Astrocyte (in vitro differentiated cells and primary cell): ENCODE results near the gene TMC2. TPM values are rescaled to one million over a fixed set of nuclear protein-coding genes. Genes with fewer than 3 reads are reported as not detected.

Experiments used
- DNase-seq: peaks from one replicate; pipeline ENCODE4 v3.0.0-alpha.2; 2010; ENCODE audit warnings: low read depth
- FAIRE-seq: peaks from 2 replicates; lab custom pipeline; 2011; peaks lifted over from hg19 to GRCh38; lab: Jason Lieb, UNC
- H2AFZ ChIP-seq: 2 replicates; pipeline ENCODE4 v1.6.0; 2012; ENCODE audit warnings: low read depth, low read length, inconsistent platforms
- H3K27ac ChIP-seq: 2 replicates; pipeline ENCODE4 v1.5.1; 2011; ENCODE audit warnings: low read depth, low read length, inconsistent platforms
- H3K27me3 ChIP-seq: 2 replicates; pipeline ENCODE4 v1.6.0; 2011; ENCODE audit warnings: low read length, inconsistent platforms; ENCODE audit not compliant: insufficient read depth
- H3K36me3 ChIP-seq: 2 replicates; pipeline ENCODE4 v1.5.1; 2011; ENCODE audit warnings: low read length, inconsistent platforms; ENCODE audit not compliant: insufficient read depth
- H3K4me1 ChIP-seq: 2 replicates; pipeline ENCODE4 v1.5.1; 2011; ENCODE audit warnings: low read length, inconsistent platforms; ENCODE audit not compliant: insufficient read depth
- H3K4me2 ChIP-seq: 2 replicates; pipeline ENCODE4 v1.6.0; 2012; ENCODE audit warnings: low read length, inconsistent platforms
- H3K4me3 ChIP-seq: 2 replicates; pipeline ENCODE4 v1.5.1; 2011; ENCODE audit warnings: low read depth, mild to moderate bottlenecking, low read length, inconsistent platforms; ENCODE audit not compliant: insufficient read depth
- H3K79me2 ChIP-seq: 2 replicates; pipeline ENCODE4 v1.6.0; 2012; ENCODE audit warnings: mild to moderate bottlenecking, low read length, inconsistent platforms; ENCODE audit not compliant: insufficient read depth
- H3K9ac ChIP-seq: 2 replicates; pipeline ENCODE4 v1.6.0; 2012; ENCODE audit warnings: mild to moderate bottlenecking, low read length, inconsistent platforms
- H3K9me3 ChIP-seq: 2 replicates; pipeline ENCODE4 v1.5.1; 2012; ENCODE audit warnings: low read depth, mild to moderate bottlenecking, low read length, inconsistent platforms; ENCODE audit not compliant: insufficient read depth
- H4K20me1 ChIP-seq: 2 replicates; pipeline ENCODE4 v1.6.0; 2012; ENCODE audit warnings: low read length, inconsistent platforms; ENCODE audit not compliant: insufficient read depth
- H3K27ac Mint-ChIP-seq: one replicate; pipeline ENCODE4 v1.8.0; 2021; ENCODE audit warnings: mild to moderate bottlenecking, mixed read lengths; ENCODE audit not compliant: unreplicated experiment
- H3K27me3 Mint-ChIP-seq: one replicate; pipeline ENCODE4 v1.8.0; 2021; ENCODE audit warnings: low read depth, mixed read lengths; ENCODE audit not compliant: unreplicated experiment
- H3K36me3 Mint-ChIP-seq: one replicate; pipeline ENCODE4 v1.8.0; 2021; ENCODE audit warnings: low read depth, mixed read lengths; ENCODE audit not compliant: unreplicated experiment
- H3K4me1 Mint-ChIP-seq: one replicate; pipeline ENCODE4 v1.8.0; 2021; ENCODE audit warnings: low read depth, mixed read lengths; ENCODE audit not compliant: unreplicated experiment
- H3K4me3 Mint-ChIP-seq: one replicate; pipeline ENCODE4 v1.8.0; 2021; ENCODE audit warnings: mild to moderate bottlenecking, moderate library complexity, mixed read lengths; ENCODE audit not compliant: unreplicated experiment
- H3K9me3 Mint-ChIP-seq: one replicate; pipeline ENCODE4 v1.8.0; 2021; ENCODE audit warnings: mild to moderate bottlenecking, mixed read lengths; ENCODE audit not compliant: unreplicated experiment
- CTCF ChIP-seq: IDR thresholded peaks from 2 replicates; pipeline ENCODE4 v1.5.1; 2011; ENCODE audit warnings: low read depth, mild to moderate bottlenecking, inconsistent platforms, low read length, moderate library complexity; ENCODE audit not compliant: insufficient read depth
- EZH2 ChIP-seq: IDR thresholded peaks from 2 replicates; pipeline ENCODE4 v1.6.1; 2012; ENCODE audit warnings: mild to moderate bottlenecking, low read length, inconsistent platforms; ENCODE audit not compliant: insufficient read depth
- total RNA-seq: library from RNA; stranded (reverse); gene quantifications from 2 replicates; pipeline ENCODE4 v1.2.1, GENCODE V29; 2021

The TMC2 gene
- total RNA-seq, 1 donor from 2014 or later = not detected

- H3K27me3 ChIP-seq = peaks cover 28% of the 10 kb centered on the region
- no peak overlapping the region for H2AFZ ChIP-seq
- H3K4me2 ChIP-seq = no peak overlapping the region
- H3K9ac ChIP-seq = no peak overlapping the region
- H4K20me1 ChIP-seq = no peaks in the 10 kb centered on the region
- no peak for DNase-seq
- Mint-ChIP-seq H3K9me3 (no peaks in the 10 kb centered on the region), H3K27me3 (peaks cover 46% of the 10 kb centered on the region), H3K27ac (no peak overlapping the region), H3K4me1 (no peaks in the 10 kb centered on the region), H3K4me3 (no peak overlapping the region), H3K36me3 (no peaks in the 10 kb centered on the region)
- FAIRE-seq = no peak
- H3K4me1 ChIP-seq = no peaks in the 10 kb centered on the region
- H3K9me3 ChIP-seq = no peaks in the 10 kb centered on the region
- H3K27ac ChIP-seq = no peak overlapping the region
- TF ChIP-seq CTCF (no peak), EZH2 (no peak)
- no peak overlapping the region for H3K4me3 ChIP-seq
- no peaks in the 10 kb centered on the region for H3K36me3 ChIP-seq
- H3K79me2 ChIP-seq = no peaks in the 10 kb centered on the region
Measured at GRCh38 chr20:2535711-2536559, 438 bp upstream of the TMC2 start.

GRCh38 chr20:2537101-2537500, 728 bp downstream of the TMC2 start:
- Histone ChIP-seq H3K4me1 (no peaks in the 10 kb centered on the region), H3K27ac (no peak overlapping the region), H3K27me3 (peaks cover 30% of the 10 kb centered on the region)

More at GRCh38 chr20:2537101-2537500, 728 bp downstream of the TMC2 start:
- Mint-ChIP-seq H3K9me3 (no peaks in the 10 kb centered on the region), H3K36me3 (no peaks in the 10 kb centered on the region), H3K27ac (no peak overlapping the region), H3K4me3 (no peak overlapping the region), H3K27me3 (peaks cover 43% of the 10 kb centered on the region), H3K4me1 (no peaks in the 10 kb centered on the region)
- no peaks in the 10 kb centered on the region for H4K20me1 ChIP-seq
- no peak overlapping the region for H3K4me2 ChIP-seq
- TF ChIP-seq EZH2 (no peak), CTCF (no peak)
- no peak overlapping the region for H2AFZ ChIP-seq
- H3K9ac ChIP-seq = no peak overlapping the region
- H3K79me2 ChIP-seq = no peaks in the 10 kb centered on the region
- FAIRE-seq = no peak
- H3K4me3 ChIP-seq = no peak overlapping the region
- no peak for DNase-seq
- no peaks in the 10 kb centered on the region for H3K9me3 ChIP-seq
- no peaks in the 10 kb centered on the region for H3K36me3 ChIP-seq
